Fibroblast of lung (primary cell): Measurements from ENCODE around the gene COX5B. TPM values are rescaled to one million over a fixed set of nuclear protein-coding genes. Genes with fewer than 3 reads are reported as not detected.

Experiments
- DNase-seq, 2 donors: peaks; one replicate each; pipeline versions ENCODE4 v3.0.0 to v3.0.0-alpha.2; 2010; ENCODE audit warnings: low read depth in 2 of 2
- H2AFZ ChIP-seq: 2 replicates; pipeline ENCODE4 v1.5.1; 2012; ENCODE audit warnings: low read length, control low read depth, inconsistent platforms
- H3K27ac ChIP-seq: 2 replicates; pipeline ENCODE4 v1.5.1; 2011; ENCODE audit warnings: low read length, control low read depth; ENCODE audit not compliant: insufficient read depth
- H3K27me3 ChIP-seq: 2 replicates; pipeline ENCODE4 v1.5.1; 2011; ENCODE audit warnings: mild to moderate bottlenecking, low read length; ENCODE audit not compliant: control insufficient read depth, insufficient read depth
- H3K36me3 ChIP-seq: 2 replicates; pipeline ENCODE4 v1.5.1; 2011; ENCODE audit warnings: low read length; ENCODE audit not compliant: control insufficient read depth, insufficient read depth
- H3K4me1 ChIP-seq: 2 replicates; pipeline ENCODE4 v1.5.1; 2011; ENCODE audit warnings: low read length; ENCODE audit not compliant: control insufficient read depth, insufficient read depth; ENCODE audit errors: extremely low read depth
- H3K4me2 ChIP-seq: 2 replicates; pipeline ENCODE4 v1.5.1; 2011; ENCODE audit warnings: low read length, control low read depth; ENCODE audit not compliant: insufficient read depth; ENCODE audit errors: extremely low read depth
- H3K4me3 ChIP-seq, 4 experiments: fragments of 200-600 bp in 1 of 4; sonication (generic) in 1 of 4; replicated peaks in 1 of 4; 2 replicates each; pipeline ENCODE4 v1.5.1; 2011 to 2016; ENCODE audit warnings: low read length in 4 of 4, low read depth in 3 of 4, mild to moderate bottlenecking in 3 of 4, control low read depth in 2 of 4, inconsistent platforms in 1 of 4, mixed read lengths in 1 of 4; ENCODE audit not compliant: insufficient read depth in 1 of 4; ENCODE audit errors: control extremely low read depth in 1 of 4
- H3K79me2 ChIP-seq: 2 replicates; pipeline ENCODE4 v1.5.1; 2012; ENCODE audit warnings: mild to moderate bottlenecking, low read length, inconsistent platforms; ENCODE audit not compliant: control insufficient read depth, insufficient read depth
- H3K9ac ChIP-seq: 2 replicates; pipeline ENCODE4 v1.5.1; 2011; ENCODE audit warnings: mild to moderate bottlenecking, low read length, control low read depth; ENCODE audit not compliant: insufficient read depth
- H3K9me3 ChIP-seq: 2 replicates; pipeline ENCODE4 v1.5.1; 2012; ENCODE audit warnings: low read depth, low read length; ENCODE audit not compliant: control insufficient read depth, insufficient read depth
- H4K20me1 ChIP-seq: 2 replicates; pipeline ENCODE4 v1.5.1; 2011; ENCODE audit warnings: low read length; ENCODE audit not compliant: control insufficient read depth, insufficient read depth; ENCODE audit errors: extremely low read depth
- CTCF ChIP-seq, 2 donors: IDR thresholded peaks in 1 of 2; conservative IDR thresholded peaks in 1 of 2; 1 replicate in 1 of 2; 2 replicates in 1 of 2; pipeline ENCODE4 v1.5.1; 2011 to 2012; ENCODE audit warnings: low read length in 2 of 2, control low read depth in 1 of 2, inconsistent platforms in 1 of 2, low read depth in 1 of 2, mild to moderate bottlenecking in 1 of 2
- EZH2 ChIP-seq: IDR thresholded peaks from 2 replicates; pipeline ENCODE4 v1.5.1; 2012; ENCODE audit warnings: low read length, control low read depth, mild to moderate bottlenecking; ENCODE audit errors: missing control alignments
- polyA plus RNA-seq, 2 donors: library from polyadenylated mRNA; depleted of rRNA in 1 of 2; stranded (reverse) in 1 of 2; unstranded in 1 of 2; fragments of >200 nt; gene quantifications; 2 replicates each; pipeline ENCODE4 v1.2.1, GENCODE V29; 2011 to 2012; ENCODE audit warnings: missing spikeins in 1 of 2
- total RNA-seq: library from RNA; depleted of rRNA; stranded (reverse); fragments of >200 nt; gene quantifications from 2 replicates; pipeline ENCODE4 v1.2.1, GENCODE V29; 2014

COX5B gene
- total and polyA plus RNA-seq, 2 donors (not counting 1 experiment from before 2014, with no cell fraction given), result 257 to 381 TPM

- H3K36me3 ChIP-seq, result peaks cover 23% of the 10 kb centered on the region
- no peak for TF ChIP-seq EZH2
- no peak for TF ChIP-seq CTCF (conservative IDR thresholded peaks at IDR 0.05 in 1 of 2, IDR thresholded peaks at IDR 0.05 in 1 of 2; ENCODE audit: low read depth in 1 of 2, low read length in 2 of 2)
- H3K27ac ChIP-seq, result peak overlapping the region; percentile 97
- H3K27me3 ChIP-seq, result no peaks in the 10 kb centered on the region
- no peak for DNase-seq
- H4K20me1 ChIP-seq, result no peaks in the 10 kb centered on the region
- peaks cover 11% of the 10 kb centered on the region for H3K4me1 ChIP-seq
- peak overlapping the region; percentile 61 to 92 (median 80) for H3K4me3 ChIP-seq
- peaks cover 33% of the 10 kb centered on the region for H3K79me2 ChIP-seq
- H2AFZ ChIP-seq, result peak overlapping the region; percentile 3
- no peaks in the 10 kb centered on the region for H3K9me3 ChIP-seq
- H3K9ac ChIP-seq, result peak overlapping the region; percentile 96
- H3K4me2 ChIP-seq, result peak overlapping the region; percentile 84
Measured at GRCh38 chr2:97662386-97662894, 16.6 kb downstream of the COX5B start.

GRCh38 chr2:97662895-97663625 is 17.2 kb downstream of the COX5B start:
- peak; percentile 64 to 92 for DNase-seq
- TF ChIP-seq EZH2 (no peak), CTCF (conservative IDR thresholded peaks at IDR 0.05 in 1 of 2, IDR thresholded peaks at IDR 0.05 in 1 of 2; ENCODE audit: low read depth in 1 of 2, low read length in 2 of 2) (no peak)
- peak overlapping the region; percentile 96 for H3K9ac ChIP-seq
- H3K9me3 ChIP-seq, result no peaks in the 10 kb centered on the region
- peak overlapping the region; percentile 61 to 92 (median 80) for H3K4me3 ChIP-seq
- H3K36me3 ChIP-seq, result peaks cover 17% of the 10 kb centered on the region
- H3K27ac ChIP-seq, result peak overlapping the region; percentile 97
- H4K20me1 ChIP-seq, result no peaks in the 10 kb centered on the region
- H3K4me1 ChIP-seq, result peaks cover 11% of the 10 kb centered on the region
- no peaks in the 10 kb centered on the region for H3K27me3 ChIP-seq
- H3K79me2 ChIP-seq, result peaks cover 33% of the 10 kb centered on the region
- H2AFZ ChIP-seq, result peak overlapping the region; percentile 27
- peak overlapping the region; percentile 84 for H3K4me2 ChIP-seq

- H3K79me2 ChIP-seq, result peaks cover 33% of the 10 kb centered on the region
- peaks cover 11% of the 10 kb centered on the region for H3K4me1 ChIP-seq
- no peak for TF ChIP-seq CTCF (conservative IDR thresholded peaks at IDR 0.05 in 1 of 2, IDR thresholded peaks at IDR 0.05 in 1 of 2; ENCODE audit: low read depth in 1 of 2, low read length in 2 of 2)
- TF ChIP-seq EZH2, result no peak
- no peaks in the 10 kb centered on the region for H4K20me1 ChIP-seq
- peak overlapping the region; percentile 61 to 92 (median 80) for H3K4me3 ChIP-seq
- H3K9ac ChIP-seq, result peak overlapping the region; percentile 96
- DNase-seq, result no peak
- H3K27ac ChIP-seq, result peak overlapping the region; percentile 97
- H3K27me3 ChIP-seq, result no peaks in the 10 kb centered on the region
- no peaks in the 10 kb centered on the region for H3K9me3 ChIP-seq
- peaks cover 12% of the 10 kb centered on the region for H3K36me3 ChIP-seq
- peak overlapping the region; percentile 27 for H2AFZ ChIP-seq
- H3K4me2 ChIP-seq, result peak overlapping the region; percentile 84
Measured at GRCh38 chr2:97663626-97663961, 17.7 kb downstream of the COX5B start.
